Ishikawa (cell line): ENCODE data around the gene VPS26C.

ENCODE experiments used
- CEBPB ChIP-seq: IDR thresholded peaks from 2 replicates; pipeline ENCODE4 v1.6.1; 2012
- EP300 ChIP-seq: IDR thresholded peaks from 2 replicates; pipeline ENCODE4 v1.6.1; 2012; ENCODE audit warnings: borderline replicate concordance
- TAF1 ChIP-seq: IDR thresholded peaks from 2 replicates; pipeline ENCODE4 v1.6.1; 2012; ENCODE audit warnings: low read depth, mild to moderate bottlenecking
- YY1 ChIP-seq: IDR thresholded peaks from 2 replicates; pipeline ENCODE4 v1.6.1; 2012; ENCODE audit warnings: low read depth
- ZBTB7A ChIP-seq: IDR thresholded peaks from 2 replicates; pipeline ENCODE4 v1.6.1; 2012; ENCODE audit warnings: low read depth
- TF ChIP-seq, protein P1 (sequence below): IDR thresholded peaks from 2 replicates; pipeline ENCODE4 v1.6.1; 2012; ENCODE audit warnings: low read depth, mild to moderate bottlenecking
- TF ChIP-seq, protein P2 (sequence below): IDR thresholded peaks from 2 replicates; pipeline ENCODE4 v1.6.1; 2012

DNA sequence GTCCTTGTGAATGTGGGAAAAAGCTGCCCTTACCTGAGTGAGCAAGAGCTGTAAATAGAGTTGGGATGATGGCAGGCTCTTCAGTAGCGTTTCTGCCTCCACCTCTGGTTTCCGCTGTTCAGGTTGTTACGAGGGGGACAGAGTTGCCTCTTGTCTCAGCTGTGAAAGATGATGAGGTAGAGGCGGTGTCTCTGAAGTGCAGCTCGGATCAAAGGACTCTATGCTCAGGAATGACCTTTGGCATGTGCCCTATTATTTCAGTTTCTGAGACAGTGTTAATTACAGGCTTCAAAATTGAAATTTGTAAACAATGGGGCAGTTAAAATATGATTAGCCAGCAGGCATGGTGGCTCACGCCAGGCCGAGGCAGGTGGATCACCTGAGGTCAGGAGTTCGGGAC lies 70.3 kb downstream of the VPS26C start:
- TF ChIP-seq TAF1, result no peak
- TF ChIP-seq YY1, result no peak
- TF ChIP-seq, protein P1, sequence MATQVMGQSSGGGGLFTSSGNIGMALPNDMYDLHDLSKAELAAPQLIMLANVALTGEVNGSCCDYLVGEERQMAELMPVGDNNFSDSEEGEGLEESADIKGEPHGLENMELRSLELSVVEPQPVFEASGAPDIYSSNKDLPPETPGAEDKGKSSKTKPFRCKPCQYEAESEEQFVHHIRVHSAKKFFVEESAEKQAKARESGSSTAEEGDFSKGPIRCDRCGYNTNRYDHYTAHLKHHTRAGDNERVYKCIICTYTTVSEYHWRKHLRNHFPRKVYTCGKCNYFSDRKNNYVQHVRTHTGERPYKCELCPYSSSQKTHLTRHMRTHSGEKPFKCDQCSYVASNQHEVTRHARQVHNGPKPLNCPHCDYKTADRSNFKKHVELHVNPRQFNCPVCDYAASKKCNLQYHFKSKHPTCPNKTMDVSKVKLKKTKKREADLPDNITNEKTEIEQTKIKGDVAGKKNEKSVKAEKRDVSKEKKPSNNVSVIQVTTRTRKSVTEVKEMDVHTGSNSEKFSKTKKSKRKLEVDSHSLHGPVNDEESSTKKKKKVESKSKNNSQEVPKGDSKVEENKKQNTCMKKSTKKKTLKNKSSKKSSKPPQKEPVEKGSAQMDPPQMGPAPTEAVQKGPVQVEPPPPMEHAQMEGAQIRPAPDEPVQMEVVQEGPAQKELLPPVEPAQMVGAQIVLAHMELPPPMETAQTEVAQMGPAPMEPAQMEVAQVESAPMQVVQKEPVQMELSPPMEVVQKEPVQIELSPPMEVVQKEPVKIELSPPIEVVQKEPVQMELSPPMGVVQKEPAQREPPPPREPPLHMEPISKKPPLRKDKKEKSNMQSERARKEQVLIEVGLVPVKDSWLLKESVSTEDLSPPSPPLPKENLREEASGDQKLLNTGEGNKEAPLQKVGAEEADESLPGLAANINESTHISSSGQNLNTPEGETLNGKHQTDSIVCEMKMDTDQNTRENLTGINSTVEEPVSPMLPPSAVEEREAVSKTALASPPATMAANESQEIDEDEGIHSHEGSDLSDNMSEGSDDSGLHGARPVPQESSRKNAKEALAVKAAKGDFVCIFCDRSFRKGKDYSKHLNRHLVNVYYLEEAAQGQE, result no peak
- no peak for TF ChIP-seq CEBPB
- TF ChIP-seq EP300, result no peak
- TF ChIP-seq, protein P2, sequence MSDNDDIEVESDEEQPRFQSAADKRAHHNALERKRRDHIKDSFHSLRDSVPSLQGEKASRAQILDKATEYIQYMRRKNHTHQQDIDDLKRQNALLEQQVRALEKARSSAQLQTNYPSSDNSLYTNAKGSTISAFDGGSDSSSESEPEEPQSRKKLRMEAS, result no peak
- no peak for TF ChIP-seq ZBTB7A
